Jurkat, Clone E6-1 (cell line): ENCODE data around the gene ZNF384.
A peak's percentile ranks its signal among the peaks of the same experiment; 100 is the strongest.

Experiments used
- DNase-seq: peaks from one replicate; pipeline ENCODE4 v3.0.0-alpha.2; 2011; ENCODE audit warnings: low read depth, low spot score
- H3K4me3 ChIP-seq: 2 replicates; pipeline ENCODE4 v1.5.1; 2011; ENCODE audit warnings: mild to moderate bottlenecking, low read length, control low read depth, moderate library complexity

Gene ZNF384

DNA sequence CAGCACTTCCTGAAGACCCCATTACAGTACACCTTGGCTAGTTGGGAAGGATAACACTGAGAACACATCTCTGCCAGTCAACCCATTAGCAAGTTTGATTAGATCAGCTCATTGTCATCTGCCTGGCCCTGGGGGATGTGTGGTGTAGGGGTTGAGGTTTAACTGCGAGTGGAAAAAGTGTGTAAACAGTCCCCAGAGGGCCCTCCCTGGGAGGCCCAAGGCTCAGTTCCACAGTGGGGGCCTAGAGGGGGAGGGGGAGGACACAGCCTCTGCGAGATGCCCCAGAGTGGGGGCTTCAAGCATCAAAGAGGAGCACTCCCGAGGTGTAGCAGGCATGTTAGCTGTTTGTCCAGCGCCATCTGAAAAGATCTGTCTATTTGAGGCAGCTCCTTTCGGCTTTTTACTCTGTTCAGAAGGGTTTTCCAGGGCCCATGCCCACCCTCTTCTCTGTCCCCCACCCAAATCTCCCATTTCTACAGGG, 53.8 kb downstream of the ZNF384 start:
- DNase-seq, result peak; percentile 83
- H3K4me3 ChIP-seq, result peak overlapping the region; percentile 27

GRCh38 chr12:6632026-6632983, 56.9 kb downstream of the ZNF384 start:
- H3K4me3 ChIP-seq, result no peak overlapping the region
- DNase-seq, result peak; percentile 91

DNA sequence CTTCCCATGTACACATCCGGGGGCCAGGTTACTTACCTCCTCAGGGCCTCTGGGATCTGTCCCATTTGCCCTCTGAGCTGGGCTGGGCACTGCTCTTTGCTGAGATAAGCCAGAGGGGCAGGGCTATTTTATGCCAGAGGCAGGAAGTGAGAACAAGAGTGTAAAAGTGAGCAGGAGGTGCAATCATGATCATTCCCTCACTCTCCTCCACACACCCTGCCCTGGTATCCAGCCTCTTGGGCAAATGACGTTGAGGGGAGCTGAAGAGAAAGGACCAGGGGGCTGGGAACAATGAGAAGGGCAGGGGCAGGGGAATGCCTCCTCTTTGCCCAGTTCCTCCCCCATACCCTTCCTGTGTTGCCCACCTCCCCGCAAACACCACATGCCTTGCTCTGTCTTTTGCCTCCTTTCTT, 57.6 kb downstream of the ZNF384 start:
- H3K4me3 ChIP-seq, result no peak overlapping the region
- no peak for DNase-seq

DNA sequence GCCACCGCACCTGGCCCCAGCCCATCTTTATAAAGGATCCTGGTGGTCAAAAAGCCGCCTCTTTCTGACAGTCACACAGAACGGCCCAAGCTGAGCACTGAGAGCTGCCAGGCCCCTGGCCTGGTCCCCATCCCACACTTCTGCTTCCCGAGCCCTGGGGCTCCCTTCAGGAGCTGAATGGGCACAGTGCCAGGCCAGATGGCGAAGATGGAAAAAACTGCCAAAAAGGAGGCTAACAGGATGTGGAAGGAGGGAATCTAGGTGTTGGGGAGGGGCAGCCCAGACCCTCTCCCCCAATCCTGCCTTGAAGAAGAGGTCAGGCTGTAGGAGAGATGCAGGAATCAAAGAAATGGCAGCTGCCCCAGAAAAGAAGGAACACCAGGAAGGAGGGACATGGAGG, 58.4 kb downstream of the ZNF384 start:
- DNase-seq, result no peak
- H3K4me3 ChIP-seq, result no peak overlapping the region

DNA sequence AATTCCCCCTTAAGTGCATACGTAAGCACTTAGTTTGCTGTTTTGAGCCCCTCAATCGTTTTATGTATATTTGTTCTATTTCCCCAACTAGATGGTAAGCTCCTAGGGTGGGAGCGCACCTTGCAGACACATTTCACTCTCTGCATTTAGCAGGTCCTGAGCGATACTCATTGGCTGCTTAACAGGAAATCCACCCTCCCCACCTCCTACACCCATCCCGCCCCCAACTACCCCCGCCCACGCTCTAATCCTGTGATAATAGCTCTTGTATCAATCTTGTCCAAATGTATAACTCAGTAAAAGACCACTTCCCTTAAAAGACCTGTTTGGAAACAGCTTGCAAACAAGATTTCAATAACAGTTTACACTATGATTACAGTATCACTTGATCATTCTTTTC, 61.6 kb downstream of the ZNF384 start:
- peak; percentile 87 for DNase-seq
- peak overlapping the region; percentile 66 for H3K4me3 ChIP-seq

- DNase-seq, result peak; percentile 92
- H3K4me3 ChIP-seq, result peak overlapping the region; percentile 66
Observed at GRCh38 chr12:6626654-6627283, 62.4 kb downstream of the ZNF384 start.

GRCh38 chr12:6620885-6621274, 68.3 kb downstream of the ZNF384 start:
- no peak for DNase-seq
- H3K4me3 ChIP-seq, result no peak overlapping the region

DNA sequence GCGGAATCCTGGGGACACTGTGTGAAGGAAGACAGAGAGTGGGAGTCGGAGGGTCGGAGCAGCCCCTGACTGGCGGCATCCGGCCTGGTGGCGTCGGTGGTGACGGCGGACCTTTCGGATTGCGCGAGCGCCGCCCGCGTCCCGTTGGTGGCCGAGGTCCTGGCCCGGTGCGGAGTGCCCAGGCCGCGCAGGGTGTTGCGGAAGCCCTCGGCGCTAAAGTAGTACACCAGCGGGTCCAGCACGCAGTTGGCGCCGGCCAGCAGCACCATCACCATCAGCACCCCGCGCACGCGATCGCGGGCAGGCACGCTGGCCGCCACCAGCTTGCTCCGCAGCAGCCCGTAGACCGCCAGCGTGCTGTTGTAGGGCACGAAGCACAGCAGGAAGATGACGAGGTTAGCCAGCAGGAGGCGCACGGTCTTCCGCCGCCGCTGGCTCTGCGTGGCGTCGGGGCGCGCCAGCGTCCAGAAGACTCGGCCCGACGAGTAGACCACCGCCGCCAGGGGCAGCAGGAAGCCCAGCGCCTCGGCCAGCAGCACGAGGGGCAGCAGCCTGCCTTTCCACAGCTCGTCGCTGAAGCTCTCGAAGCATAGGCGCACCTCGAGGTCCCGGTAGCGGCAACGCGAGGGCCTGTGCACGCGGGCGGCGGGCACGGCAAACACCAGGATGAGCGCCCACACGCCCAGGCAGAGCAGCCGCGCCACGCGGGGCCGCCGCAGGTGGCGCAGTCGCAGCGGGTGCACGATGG, 68.9 kb downstream of the ZNF384 start:
- no peak overlapping the region for H3K4me3 ChIP-seq
- DNase-seq, result no peak

- H3K4me3 ChIP-seq, result no peak overlapping the region
Observed at GRCh38 chr12:6618483-6619225, 70.5 kb downstream of the ZNF384 start.

More at GRCh38 chr12:6618483-6619225, 70.5 kb downstream of the ZNF384 start:
- DNase-seq, result no peak
